Measurements from ENCODE around the gene TMEM242.
A peak's percentile ranks its signal among the peaks of the same experiment; 100 is the strongest.

Gene TMEM242

DNA sequence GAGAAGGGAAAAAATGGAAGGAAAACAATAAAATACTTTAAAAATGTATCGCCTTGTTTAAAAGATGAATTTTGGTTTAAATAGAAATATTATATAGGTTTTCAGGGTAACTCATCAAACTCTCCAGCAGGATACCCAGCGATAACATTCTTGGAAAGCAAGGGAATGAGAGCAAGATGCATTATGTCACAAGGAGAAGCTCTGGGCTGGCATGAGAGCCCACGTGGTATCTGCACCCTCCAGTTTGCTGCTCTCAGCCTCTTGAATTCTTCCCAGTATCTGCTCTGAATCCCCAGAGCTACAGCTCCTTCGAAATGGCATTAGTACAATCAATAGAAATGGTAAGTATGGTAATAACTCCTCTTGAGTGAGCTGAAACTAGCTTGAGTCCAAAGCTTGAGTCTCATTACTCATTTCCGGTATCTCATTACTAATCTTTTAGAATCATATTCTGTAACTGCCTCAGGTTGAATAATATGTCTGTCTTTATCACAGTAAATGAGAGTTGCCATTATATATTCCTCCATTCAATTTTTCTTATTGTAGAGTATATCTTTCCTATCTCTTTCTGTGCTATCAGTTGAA lies 4.9 kb upstream of the TMEM242 start:
- no peak for DNase-seq (ENCODE audit: low spot score)
- in situ Hi-C loops (cut with MboI; ENCODE audit: low sequenced_read_pairs, unreplicated experiment): no loop called here
- TF ChIP-seq, protein P1, sequence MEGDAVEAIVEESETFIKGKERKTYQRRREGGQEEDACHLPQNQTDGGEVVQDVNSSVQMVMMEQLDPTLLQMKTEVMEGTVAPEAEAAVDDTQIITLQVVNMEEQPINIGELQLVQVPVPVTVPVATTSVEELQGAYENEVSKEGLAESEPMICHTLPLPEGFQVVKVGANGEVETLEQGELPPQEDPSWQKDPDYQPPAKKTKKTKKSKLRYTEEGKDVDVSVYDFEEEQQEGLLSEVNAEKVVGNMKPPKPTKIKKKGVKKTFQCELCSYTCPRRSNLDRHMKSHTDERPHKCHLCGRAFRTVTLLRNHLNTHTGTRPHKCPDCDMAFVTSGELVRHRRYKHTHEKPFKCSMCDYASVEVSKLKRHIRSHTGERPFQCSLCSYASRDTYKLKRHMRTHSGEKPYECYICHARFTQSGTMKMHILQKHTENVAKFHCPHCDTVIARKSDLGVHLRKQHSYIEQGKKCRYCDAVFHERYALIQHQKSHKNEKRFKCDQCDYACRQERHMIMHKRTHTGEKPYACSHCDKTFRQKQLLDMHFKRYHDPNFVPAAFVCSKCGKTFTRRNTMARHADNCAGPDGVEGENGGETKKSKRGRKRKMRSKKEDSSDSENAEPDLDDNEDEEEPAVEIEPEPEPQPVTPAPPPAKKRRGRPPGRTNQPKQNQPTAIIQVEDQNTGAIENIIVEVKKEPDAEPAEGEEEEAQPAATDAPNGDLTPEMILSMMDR (IDR thresholded peaks at IDR 0.05; ENCODE audit: borderline replicate concordance, control extremely low read depth, extremely low read depth, insufficient read depth, missing control alignments): no peak

DNA sequence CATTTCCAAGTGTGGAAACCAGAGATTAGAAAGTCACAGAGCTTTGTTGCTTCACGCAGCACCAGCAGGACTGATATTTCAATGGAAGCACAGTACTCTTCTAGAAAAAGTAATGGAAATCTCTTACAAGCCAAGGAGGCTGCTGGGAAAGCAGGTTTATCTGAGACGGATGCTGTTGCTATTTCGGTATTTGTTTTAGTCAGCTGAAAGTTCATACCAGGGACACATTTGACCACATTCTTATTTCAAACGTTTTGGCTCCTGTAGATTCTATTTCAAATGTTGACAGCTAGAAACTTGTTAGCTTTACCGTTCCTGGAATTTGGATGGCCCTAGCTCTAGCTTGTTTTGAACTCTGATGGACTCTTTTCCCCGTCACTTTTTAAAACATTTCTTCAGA lies 3.7 kb upstream of the TMEM242 start:
- in situ Hi-C loops (cut with MboI; ENCODE audit: low sequenced_read_pairs, unreplicated experiment): no loop called here
- TF ChIP-seq, protein P1 (IDR thresholded peaks at IDR 0.05; ENCODE audit: borderline replicate concordance, control extremely low read depth, extremely low read depth, insufficient read depth, missing control alignments): no peak
- peak; percentile 47 for DNase-seq (ENCODE audit: low spot score)

DNA sequence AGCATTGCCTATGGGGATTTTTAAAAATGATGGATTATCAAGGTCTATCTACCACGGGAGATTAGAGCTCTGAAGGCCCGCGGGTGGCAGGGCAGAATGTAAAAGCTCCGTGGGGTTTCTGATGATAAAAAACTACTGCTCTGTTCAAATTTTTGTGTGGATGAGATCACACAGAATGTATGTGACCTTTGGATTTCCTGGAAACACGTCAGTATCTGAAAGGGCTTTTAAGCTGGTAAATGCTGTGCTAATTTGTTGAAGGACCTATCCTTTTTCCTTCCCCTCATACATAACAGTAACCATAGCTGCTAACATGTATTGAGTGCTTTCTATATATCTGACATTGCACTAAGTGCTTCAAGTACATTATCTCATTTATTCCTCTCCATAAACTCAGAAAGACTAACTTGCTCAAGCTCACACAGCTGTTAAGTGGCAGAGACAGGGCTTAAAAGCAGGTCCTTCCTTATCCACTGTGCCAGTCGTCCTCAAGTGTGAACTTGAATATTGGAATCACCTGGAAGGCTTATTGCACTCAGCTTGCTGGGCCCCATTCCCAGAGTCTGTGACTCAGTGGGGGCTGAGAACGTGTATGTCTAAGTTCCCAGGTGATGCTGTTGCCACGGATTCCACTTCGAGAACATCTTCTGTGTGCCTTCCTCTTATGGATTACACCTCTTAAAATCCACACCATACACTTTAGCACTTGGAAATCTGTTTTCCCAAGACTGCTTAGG lies 1.9 kb upstream of the TMEM242 start:
- TF ChIP-seq, protein P1 (IDR thresholded peaks at IDR 0.05; ENCODE audit: borderline replicate concordance, control extremely low read depth, extremely low read depth, insufficient read depth, missing control alignments): no peak
- in situ Hi-C loops (cut with MboI; ENCODE audit: low sequenced_read_pairs, unreplicated experiment): no loop called here
- DNase-seq (ENCODE audit: low spot score): no peak

DNA sequence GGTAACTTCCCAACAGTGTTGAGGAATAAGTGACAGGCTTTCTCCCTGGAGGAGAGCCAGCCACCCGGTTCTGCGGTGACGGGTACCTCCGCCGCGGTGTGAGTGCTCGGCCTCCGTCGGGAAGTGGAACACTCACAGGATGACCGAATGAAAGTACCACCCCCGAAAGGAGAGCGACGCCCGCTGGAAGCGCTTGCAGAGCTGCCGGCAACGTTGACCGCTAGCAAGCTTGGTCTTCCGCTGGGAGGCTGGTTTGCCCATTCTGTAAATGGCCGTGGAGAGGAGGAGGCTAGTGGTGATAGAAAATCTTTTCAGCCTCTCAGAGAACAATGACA lies 614 bp upstream of the TMEM242 start:
- DNase-seq (ENCODE audit: low spot score): peak; percentile 49
- in situ Hi-C loops (cut with MboI; ENCODE audit: low sequenced_read_pairs, unreplicated experiment): no loop called here
- TF ChIP-seq, protein P1 (IDR thresholded peaks at IDR 0.05; ENCODE audit: borderline replicate concordance, control extremely low read depth, extremely low read depth, insufficient read depth, missing control alignments): peak; percentile 27

DNA sequence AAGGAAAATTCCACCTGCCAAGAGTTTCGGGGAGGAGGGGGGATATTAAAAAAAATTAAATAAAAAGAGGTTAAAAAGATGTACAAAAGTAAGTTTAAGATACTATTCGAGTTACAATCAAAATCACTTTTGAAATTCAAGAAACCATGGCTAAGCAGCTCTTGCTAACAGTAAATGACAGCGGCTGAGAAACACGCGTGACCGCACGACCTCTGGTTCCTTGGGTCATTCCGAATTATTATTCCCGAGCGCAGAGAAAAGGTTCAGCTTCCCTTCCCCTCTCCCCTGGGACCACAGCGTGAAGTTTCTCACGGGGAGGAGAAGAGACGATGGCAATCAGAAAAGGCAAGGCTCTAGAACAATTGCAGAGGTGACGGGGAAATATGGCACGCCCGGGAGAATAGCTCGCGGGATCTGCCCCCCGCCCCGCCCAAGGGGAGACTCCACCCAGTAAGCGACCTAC lies 496 bp downstream of the TMEM242 start:
- TF ChIP-seq, protein P1 (IDR thresholded peaks at IDR 0.05; ENCODE audit: borderline replicate concordance, control extremely low read depth, extremely low read depth, insufficient read depth, missing control alignments): no peak
- in situ Hi-C loops (cut with MboI; ENCODE audit: low sequenced_read_pairs, unreplicated experiment): no loop called here

DNA sequence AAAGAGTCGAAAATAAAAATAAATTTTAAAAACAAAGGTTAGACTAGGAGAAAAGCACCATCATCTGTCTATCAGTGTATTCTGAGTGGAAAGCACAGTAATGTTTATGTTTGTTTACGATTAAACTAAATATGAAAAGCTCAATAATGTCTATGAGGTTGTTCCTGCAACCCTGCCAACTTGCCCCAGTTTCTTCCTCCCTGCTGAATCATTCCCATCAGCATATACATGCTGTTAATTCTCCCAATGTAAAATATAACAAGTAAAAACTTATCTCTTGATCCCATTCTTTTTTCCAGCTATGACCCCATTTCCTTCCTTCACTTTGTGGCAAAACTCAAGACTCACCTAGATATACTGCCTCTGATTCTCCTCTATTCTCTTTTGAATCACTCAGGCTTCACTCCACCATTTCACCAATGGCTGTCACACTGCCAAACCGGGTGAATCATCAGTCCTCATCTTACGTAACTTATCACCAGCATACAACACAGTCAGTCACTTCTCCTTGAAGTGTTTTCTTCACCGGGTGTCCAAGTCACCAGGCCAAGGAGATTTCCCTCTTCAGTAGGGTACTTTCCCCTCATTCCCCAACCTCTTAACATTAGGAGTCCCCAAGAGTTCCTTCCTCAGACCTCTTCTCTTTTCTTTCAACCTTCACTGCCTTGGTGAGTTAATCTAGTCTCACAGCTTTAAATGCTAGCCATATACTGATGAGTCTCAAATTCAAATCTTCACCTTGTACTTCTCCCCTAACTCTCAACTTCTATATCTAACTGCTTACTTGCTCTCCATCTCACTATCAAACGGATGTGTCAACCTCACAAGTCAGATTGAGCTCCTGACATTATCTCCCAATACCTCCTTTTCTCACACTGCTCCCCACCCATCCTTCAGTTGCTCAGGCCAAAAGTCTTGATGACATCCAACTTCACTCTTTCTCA lies 6.2 kb downstream of the TMEM242 start:
- TF ChIP-seq, protein P1 (IDR thresholded peaks at IDR 0.05; ENCODE audit: borderline replicate concordance, control extremely low read depth, extremely low read depth, insufficient read depth, missing control alignments): no peak
- DNase-seq (ENCODE audit: low spot score): no peak
- in situ Hi-C loops (cut with MboI; ENCODE audit: low sequenced_read_pairs, unreplicated experiment): loop anchor here (10.0 kb wide), 1 partner anchor 348 kb away; no protein-coding TSS in a partner anchor

More for the DNA sequence above, 496 bp downstream of the TMEM242 start:
- DNase-seq (ENCODE audit: low spot score): peak; percentile 89
